Inferior parietal cortex (tissue), 1 donor: ENCODE measurements around the gene EXOC3L4.
A peak's percentile ranks its signal among the peaks of the same experiment; 100 is the strongest.
"Not testable (repeated sequence)": the region's sequence is repeated elsewhere in the genome, so short reads cannot be mapped to it uniquely, and the experiment has no call there.

Experiments
- DNase-seq: peaks from one replicate; pipeline ENCODE4 v3.0.0-alpha.2; 2016; ENCODE audit errors: extremely low spot score

EXOC3L4 gene

GRCh38 chr14:103094406-103095209 lies at the start of gene EXOC3L4:
Gene EXOC3L4, plus strand, starts transcription at chr14:103094725. Its CDS starts 5,495 bp downstream, at chr14:103100220.
- DNase-seq: no peak

- DNase-seq: no peak
Observed at GRCh38 chr14:103045371-103045869, 49.1 kb upstream of the EXOC3L4 start.

- not testable (repeated sequence) for DNase-seq
Observed at GRCh38 chr14:103047453-103047852, 47.1 kb upstream of the EXOC3L4 start.

GRCh38 chr14:103050935-103051334 lies 43.6 kb upstream of the EXOC3L4 start:
- DNase-seq: no peak

- DNase-seq: no peak
Observed at GRCh38 chr14:103052407-103052806, 42.1 kb upstream of the EXOC3L4 start.

GRCh38 chr14:103055695-103056094 lies 38.8 kb upstream of the EXOC3L4 start:
- DNase-seq: no peak

- no peak for DNase-seq
Observed at GRCh38 chr14:103056322-103057027, 38.0 kb upstream of the EXOC3L4 start.

- no peak for DNase-seq
Observed at GRCh38 chr14:103057028-103057371, 37.5 kb upstream of the EXOC3L4 start.

- DNase-seq: peak; percentile 86
Observed at GRCh38 chr14:103057372-103058163, 37.0 kb upstream of the EXOC3L4 start, which contains the start of gene CDC42BPB. Gene CDC42BPB, minus strand, starts transcription at chr14:103057549. Its CDS starts 376 bp downstream, at chr14:103057173.

- DNase-seq: no peak
Observed at GRCh38 chr14:103058164-103059055, 36.1 kb upstream of the EXOC3L4 start.

GRCh38 chr14:103059556-103059955 lies 35.0 kb upstream of the EXOC3L4 start:
- DNase-seq: no peak

- DNase-seq: no peak
Observed at GRCh38 chr14:103061482-103061976, 33.0 kb upstream of the EXOC3L4 start.

GRCh38 chr14:103064436-103064835 lies 30.1 kb upstream of the EXOC3L4 start:
- DNase-seq: no peak

GRCh38 chr14:103064978-103065377 lies 29.5 kb upstream of the EXOC3L4 start:
- no peak for DNase-seq

GRCh38 chr14:103065861-103066260 lies 28.7 kb upstream of the EXOC3L4 start:
- no peak for DNase-seq

- no peak for DNase-seq
Observed at GRCh38 chr14:103066399-103066798, 28.1 kb upstream of the EXOC3L4 start.

- DNase-seq: no peak
Observed at GRCh38 chr14:103067231-103067954, 27.1 kb upstream of the EXOC3L4 start.

GRCh38 chr14:103068351-103069073 lies 26.0 kb upstream of the EXOC3L4 start:
- DNase-seq: no peak

- no peak for DNase-seq
Observed at GRCh38 chr14:103070263-103070885, 24.2 kb upstream of the EXOC3L4 start.
